HepG2 (cell line): ENCODE measurements around the gene BCAS3. TPM values are rescaled to one million over a fixed set of nuclear protein-coding genes. Genes with fewer than 3 reads are reported as not detected.

Experiments
- ATAC-seq: fragments of 200-7000 bp; cut with Tn5 transposase; 3 replicates; pipeline ENCODE4 v1.9.1; 2020; ENCODE audit warnings: mild to moderate bottlenecking, moderate library complexity
- BruUV-seq: library from RNA; stranded (reverse); fragments of 400-500 nt; replicated peaks from 2 replicates; lab custom pipeline; 2021; lab: Mats Ljungman, UMichigan
- CTCF ChIA-PET: fragments of 300-600 bp; formaldehyde crosslinking; extraction: SDS; loops from one replicate; lab custom pipeline; 2021; ENCODE audit warnings: low total read pairs, inconsistent platforms, low intra/inter-chr PET ratio; lab: Yijun Ruan, JAX
- POLR2A ChIA-PET: fragments of 350-600 bp; sonication (Branson Sonifier 250); formaldehyde crosslinking; loops from one replicate; lab custom pipeline; 2020; ENCODE audit warnings: antibody characterized with exemption, inconsistent platforms; lab: Yijun Ruan, JAX
- DNase-seq: peaks from one replicate; pipeline ENCODE4 v3.0.0-alpha.2; 2015; ENCODE audit warnings: low spot score
- FAIRE-seq: peaks from 3 replicates; lab custom pipeline; 2011; peaks lifted over from hg19 to GRCh38; lab: Jason Lieb, UNC
- H2AFZ ChIP-seq: one replicate; pipeline ENCODE4 v1.6.1; 2011; ENCODE audit warnings: low read length, inconsistent platforms
- H3K27ac ChIP-seq: fragments of 300-600 bp; 3 replicates; pipeline ENCODE4 v1.8.0; 2011; ENCODE audit warnings: mixed run types, mild to moderate bottlenecking, mixed read lengths, low read length, inconsistent platforms; ENCODE audit not compliant: insufficient read depth; ENCODE audit errors: extremely low read length
- H3K27me3 ChIP-seq, 2 experiments: fragments of 200-600 bp in 1 of 2; 2 replicates in 1 of 2; 3 replicates in 1 of 2; pipeline versions ENCODE4 v1.6.0 to v1.8.0; 2011; ENCODE audit warnings: low read length in 2 of 2, mild to moderate bottlenecking in 2 of 2, moderate library complexity in 2 of 2, inconsistent platforms in 1 of 2; ENCODE audit not compliant: insufficient read depth in 2 of 2, control insufficient read depth in 1 of 2
- H3K36me3 ChIP-seq, 2 experiments: fragments of 200-600 bp in 1 of 2; replicated peaks in 1 of 2; 2 replicates in 1 of 2; 3 replicates in 1 of 2; pipeline versions ENCODE4 v1.5.1 to v1.8.0; 2011; ENCODE audit warnings: low read length in 2 of 2, inconsistent platforms in 1 of 2; ENCODE audit not compliant: insufficient read depth in 2 of 2, control insufficient read depth in 1 of 2
- H3K4me1 ChIP-seq: 2 replicates; pipeline ENCODE4 v1.5.1; 2012; ENCODE audit warnings: low read length, inconsistent platforms; ENCODE audit not compliant: insufficient read depth
- H3K4me2 ChIP-seq: 2 replicates; pipeline ENCODE4 v1.6.0; 2011; ENCODE audit warnings: low read depth, low read length, inconsistent platforms
- H3K4me3 ChIP-seq, 3 experiments: fragments of 200-600 bp in 1 of 3; sonication (generic), shearing (Covaris generic) in 1 of 3; replicated peaks in 1 of 3; 2 replicates each; pipeline ENCODE4 v1.5.1; 2011 to 2016; ENCODE audit warnings: low read length in 3 of 3, inconsistent platforms in 2 of 3, low read depth in 2 of 3, mild to moderate bottlenecking in 2 of 3, control low read depth in 1 of 3, mixed read lengths in 1 of 3; ENCODE audit not compliant: insufficient read depth in 1 of 3
- H3K79me2 ChIP-seq: one replicate; pipeline ENCODE4 v1.6.1; 2011; ENCODE audit warnings: low read length, inconsistent platforms; ENCODE audit not compliant: insufficient read depth
- H3K9ac ChIP-seq: 2 replicates; pipeline ENCODE4 v1.6.0; 2011; ENCODE audit warnings: mild to moderate bottlenecking, low read depth, low read length, inconsistent platforms; ENCODE audit not compliant: insufficient read depth
- H3K9me3 ChIP-seq: 2 replicates; pipeline ENCODE4 v1.5.1; 2012; ENCODE audit warnings: mild to moderate bottlenecking, low read length
- H4K20me1 ChIP-seq: 2 replicates; pipeline ENCODE4 v1.6.0; 2011; ENCODE audit warnings: inconsistent platforms, mild to moderate bottlenecking, low read length, moderate library complexity; ENCODE audit not compliant: insufficient read depth
- ARID4A ChIP-seq: sonication (generic); formaldehyde crosslinking; IDR thresholded peaks from 2 replicates; pipeline ENCODE4 v1.5.0; 2020; ENCODE audit warnings: mild to moderate bottlenecking, missing genetic modification reagents, borderline replicate concordance
- CBX1 ChIP-seq: IDR thresholded peaks from one replicate; pipeline ENCODE4 v1.6.1; 2016; ENCODE audit warnings: antibody characterized with exemption, low read depth
- DR1 ChIP-seq: sonication (generic); formaldehyde crosslinking; IDR thresholded peaks from 2 replicates; pipeline ENCODE4 v1.8.0; 2021; ENCODE audit warnings: mild to moderate bottlenecking, missing genetic modification reagents, inconsistent platforms
- NR2F1 ChIP-seq, 2 experiments: fragments of 450-650 bp in 1 of 2; formaldehyde crosslinking in 1 of 2; IDR thresholded peaks; 2 replicates each; pipeline versions ENCODE4 v1.5.0 to v1.6.1; 2016 to 2020; ENCODE audit warnings: mild to moderate bottlenecking in 1 of 2, missing compliant biosample characterization in 1 of 2, missing genetic modification reagents in 1 of 2, moderate library complexity in 1 of 2
- ZNF136 ChIP-seq: sonication (generic); formaldehyde crosslinking; IDR thresholded peaks from 2 replicates; pipeline ENCODE4 v1.8.1; 2022; ENCODE audit warnings: low read depth, mild to moderate bottlenecking, moderate library complexity, missing genetic modification reagents
- ZNF646 ChIP-seq: sonication (generic); formaldehyde crosslinking; IDR thresholded peaks from 2 replicates; pipeline ENCODE4 v1.9.0; 2021; ENCODE audit warnings: mild to moderate bottlenecking, missing genetic modification reagents
- WGBS: methylation state at CpG from one replicate; pipeline ENCODE4 v1.1.6; 2017; ENCODE audit warnings: low lambda C conversion rate; 5-methylcytosine and 5-hydroxymethylcytosine counted together
- in situ Hi-C: cut with HindIII; loops from 2 replicates; pipeline ENCODE4 v1.10.0; 2017; ENCODE audit warnings: low pct_unique_long_range_greater_than_20kb; ENCODE audit not compliant: extremely low pct_ligation_motif_present
- intact Hi-C: fragments of 100-400 bp; cut with micrococcal nuclease; formaldehyde crosslinking; loops from one replicate; pipeline ENCODE4 v1.10.0; 2022; ENCODE audit not compliant: unreplicated experiment
- polyA plus RNA-seq, 8 experiments: library from polyadenylated mRNA; depleted of rRNA in 3 of 8; stranded (reverse) in 7 of 8; unstranded in 1 of 8; fragments of >200 nt; fragmentation: Illumina TruSeq in 4 of 8; extraction: Trizol in 4 of 8; gene quantifications; 2 replicates each; pipeline versions ENCODE4 v1.2.1 to v1.2.3, GENCODE V29; 2011 to 2016; ENCODE audit warnings: low read depth in 4 of 8, missing spikeins in 1 of 8, mixed read lengths in 1 of 8; ENCODE audit not compliant: insufficient read depth in 1 of 8
- total RNA-seq, 5 experiments: library from RNA; depleted of rRNA; stranded (reverse); fragments of >200 nt; fragmentation: Illumina TruSeq; extraction: Trizol; gene quantifications; 2 replicates each; pipeline ENCODE4 v1.2.3, GENCODE V29; 2016; ENCODE audit warnings: low read depth in 1 of 5

BCAS3 gene
- total and polyA plus RNA-seq, 2 of the 13 experiments (the other 11 are each of a cell fraction or from before 2014, with no cell fraction given) = 10.7 to 11.2 TPM

GRCh38 chr17:61132524-61132923 is 454.9 kb downstream of the BCAS3 start:
- Histone ChIP-seq H3K36me3 (no peaks in the 10 kb centered on the region), H3K4me3 (no peak overlapping the region), H3K9ac (no peak overlapping the region), H4K20me1 (no peaks in the 10 kb centered on the region), H3K27me3 (no peaks in the 10 kb centered on the region), H2AFZ (no peak overlapping the region), H3K9me3 (no peaks in the 10 kb centered on the region), H3K4me2 (no peak overlapping the region), H3K4me1 (no peaks in the 10 kb centered on the region), H3K79me2 (no peaks in the 10 kb centered on the region), H3K27ac (no peak overlapping the region)
- in situ Hi-C loops = no loop called here
- WGBS = 45% methylated on average over 4 of the region's 4 CpGs
- intact Hi-C loops = no loop called here
- no TSS peak for BruUV-seq
- FAIRE-seq = no peak
- no peak for ATAC-seq
- no peak for DNase-seq
- POLR2A ChIA-PET = no interaction called here
- CTCF ChIA-PET = no interaction called here
- TF ChIP-seq CBX1 (no peak), ZNF136 (CRISPR knock-in tag) (no peak), ARID4A (no peak), NR2F1 (CRISPR knock-in tag; IDR thresholded peaks at IDR 0.05) (no peak), ZNF646 (CRISPR knock-in tag) (no peak), DR1 (CRISPR knock-in tag) (no peak)
